HuH-7.5 (cell line): ENCODE data around the gene INTS3.
"Not testable (repeated sequence)": the region's sequence is repeated elsewhere in the genome, so short reads cannot be mapped to it uniquely, and the experiment has no call there.

ENCODE experiments used
- DNase-seq: peaks from one replicate; pipeline ENCODE4 v3.0.0; 2011; ENCODE audit warnings: low spot score

The INTS3 gene

DNA sequence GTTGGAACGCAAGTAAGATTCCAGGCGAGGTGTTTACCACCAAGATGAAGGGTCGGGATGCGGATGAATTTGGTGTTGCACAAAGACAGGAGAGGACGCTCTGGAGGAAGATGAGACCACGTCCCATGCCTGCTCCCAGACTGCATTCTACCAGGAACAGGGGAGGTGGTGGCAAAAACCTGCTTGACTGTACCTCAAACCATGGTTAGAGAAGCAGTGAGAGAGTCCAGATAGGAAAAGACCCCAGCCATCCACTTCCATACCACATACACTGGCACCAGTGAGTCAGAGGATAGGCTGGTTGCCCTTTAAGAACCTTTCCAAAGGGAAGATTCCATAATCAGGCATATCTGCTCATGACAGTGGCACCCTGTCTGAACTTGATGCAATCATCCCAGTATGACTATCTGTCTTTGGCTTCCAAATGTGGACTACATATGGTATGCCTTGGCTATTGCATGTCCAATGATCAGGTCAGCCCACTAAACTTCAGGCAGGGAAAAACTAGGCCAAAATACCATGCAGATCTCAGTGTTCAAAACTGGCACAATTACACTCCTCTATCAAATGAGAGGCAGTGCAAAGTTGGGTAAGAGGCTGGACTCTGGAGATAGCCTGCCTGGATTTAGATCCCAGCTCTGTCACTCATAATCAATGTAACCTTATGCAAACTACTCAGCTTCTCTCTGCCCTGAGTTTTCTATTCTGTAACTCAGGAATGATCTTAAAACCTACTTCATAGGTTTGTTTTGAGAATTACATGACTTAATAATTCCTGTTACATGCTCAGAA is 28.7 kb upstream of the INTS3 start:
- no peak for DNase-seq

DNA sequence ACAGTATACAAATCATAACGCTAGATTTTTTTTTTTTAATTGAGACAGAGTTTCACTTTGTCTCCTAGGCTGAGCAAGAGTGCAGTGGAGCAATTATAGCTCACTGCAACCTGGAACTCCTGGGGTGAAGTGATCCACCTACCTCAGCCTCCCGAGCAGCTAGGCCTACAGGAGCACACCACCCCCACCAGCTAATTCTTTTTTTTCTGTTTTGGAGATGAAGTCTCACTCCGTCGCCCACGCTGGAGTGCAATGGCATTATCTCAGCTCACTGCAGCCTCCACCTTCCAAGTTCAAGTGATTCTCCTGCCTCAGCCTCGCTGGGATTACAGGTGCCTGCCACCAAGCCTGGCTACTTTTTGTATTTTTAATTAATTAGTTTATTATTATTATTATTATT is 28.1 kb upstream of the INTS3 start:
- no peak for DNase-seq

GRCh38 chr1:153705484-153705883 is 22.4 kb upstream of the INTS3 start:
- DNase-seq = no peak

GRCh38 chr1:153711026-153711425 is 16.8 kb upstream of the INTS3 start:
- no peak for DNase-seq

DNA sequence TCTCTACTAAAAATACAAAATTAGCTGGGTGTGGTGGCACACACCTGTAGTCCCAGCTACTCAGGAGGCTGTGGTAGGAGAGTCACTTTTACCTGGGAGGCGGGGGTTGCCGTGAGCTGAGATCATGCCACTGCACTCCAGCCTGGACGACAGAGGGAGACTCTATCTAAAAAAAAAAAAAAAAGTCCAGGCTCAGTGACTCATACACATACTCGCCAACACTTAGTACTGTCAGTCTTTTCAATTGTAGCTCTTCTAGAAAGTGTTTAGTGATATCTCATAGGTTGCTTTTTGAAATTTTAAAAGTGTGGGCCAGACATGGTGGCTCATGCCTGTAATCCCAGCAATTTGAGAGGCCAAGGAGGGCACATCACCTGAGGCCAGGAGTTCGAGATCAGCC is 11.6 kb upstream of the INTS3 start:
- not testable (repeated sequence) for DNase-seq

GRCh38 chr1:153717330-153717729 is 10.5 kb upstream of the INTS3 start:
- DNase-seq = no peak

- DNase-seq = no peak
Observed at GRCh38 chr1:153723687-153724086, 4.2 kb upstream of the INTS3 start.

DNA sequence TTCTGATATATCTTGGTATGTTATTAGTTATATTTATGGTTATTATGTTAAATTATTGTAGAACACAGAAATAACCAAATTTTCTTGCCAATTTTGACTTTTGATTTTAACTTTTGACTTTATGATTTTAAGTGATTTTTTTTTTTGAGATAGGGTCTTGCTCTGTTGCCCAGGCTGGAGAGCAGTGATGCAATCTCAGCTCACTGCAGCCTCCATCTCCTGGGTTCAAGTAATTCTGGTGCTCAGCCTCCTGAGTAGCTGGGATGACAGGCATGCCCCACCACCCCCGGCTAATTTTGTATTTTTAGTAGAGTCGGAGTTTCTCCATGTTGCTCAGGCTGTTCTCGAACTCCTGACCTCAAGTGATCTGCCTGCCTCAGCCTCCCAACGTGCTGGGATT is 3.2 kb upstream of the INTS3 start:
- DNase-seq = not testable (repeated sequence)

DNA sequence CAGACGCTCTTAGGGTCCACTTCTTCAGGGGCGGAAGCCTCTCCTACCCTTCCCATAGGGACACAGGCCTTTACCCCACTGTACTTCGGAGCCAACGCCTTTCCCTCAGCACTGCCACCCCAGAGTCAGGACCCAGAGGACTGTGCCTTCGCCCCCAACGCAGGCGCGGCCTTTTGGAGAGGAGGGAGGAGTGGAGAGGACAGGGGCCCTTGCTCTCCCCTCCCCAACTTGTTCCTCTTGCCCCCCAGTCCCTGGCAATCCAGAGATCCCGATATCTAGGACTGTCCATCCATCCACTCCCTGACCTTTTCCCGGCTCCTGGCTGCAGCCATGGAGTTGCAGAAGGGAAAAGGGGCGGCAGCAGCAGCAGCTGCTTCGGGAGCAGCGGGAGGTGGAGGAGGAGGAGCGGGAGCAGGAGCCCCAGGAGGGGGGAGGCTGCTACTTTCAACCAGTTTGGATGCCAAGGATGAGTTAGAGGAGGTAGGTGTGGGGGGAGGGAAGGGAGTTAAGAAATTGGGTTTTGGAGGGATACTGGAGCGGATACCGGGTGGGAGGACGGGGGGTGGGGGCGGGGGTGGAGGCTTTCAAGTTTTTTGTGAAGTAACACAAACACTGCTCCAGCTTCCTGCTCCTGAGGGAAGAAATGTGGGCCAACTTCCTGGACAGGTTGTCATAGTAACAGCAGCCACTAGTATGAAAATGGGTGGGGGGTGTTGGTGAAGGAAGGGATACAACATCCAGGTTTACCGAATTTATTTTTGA is 636 bp downstream of the INTS3 start:
- peak; percentile 25 for DNase-seq

- no peak for DNase-seq
Observed at GRCh38 chr1:153730468-153730988, 2.7 kb downstream of the INTS3 start.

GRCh38 chr1:153733970-153734369 is 6.1 kb downstream of the INTS3 start:
- DNase-seq = no peak

DNA sequence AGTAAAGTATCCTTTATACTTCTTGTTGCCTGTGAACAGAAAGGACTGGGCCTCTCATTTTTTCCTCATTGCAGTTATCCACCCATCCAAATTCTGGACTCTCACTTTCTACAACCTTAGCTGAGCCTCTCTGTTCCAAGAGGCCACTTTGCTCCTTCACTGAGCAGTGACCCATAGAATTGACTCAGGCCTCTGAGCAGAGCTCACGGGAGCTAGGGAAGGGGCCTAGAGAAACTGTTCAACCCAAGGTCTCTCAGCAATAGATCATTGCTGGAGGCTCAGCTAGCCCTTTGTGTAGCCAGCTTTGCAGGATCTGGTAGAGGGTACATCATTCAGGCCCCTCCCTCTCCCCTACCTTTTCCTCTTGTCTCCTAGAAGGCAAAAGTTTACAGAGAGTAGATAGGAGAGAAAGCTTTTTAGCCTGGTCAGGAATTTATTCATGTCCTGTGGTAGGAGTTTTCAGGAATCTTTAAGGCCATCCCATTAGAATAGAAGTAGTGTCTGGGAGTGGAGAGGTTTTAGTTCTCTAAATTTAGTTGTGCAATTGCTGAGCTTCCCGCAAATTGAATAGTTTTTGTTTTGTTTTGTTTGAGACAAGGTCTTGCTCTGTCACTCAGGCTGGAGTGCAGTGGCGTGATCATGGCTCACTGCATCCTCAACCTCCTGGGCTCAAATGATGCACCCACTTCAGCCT is 6.7 kb downstream of the INTS3 start:
- no peak for DNase-seq

GRCh38 chr1:153735090-153735420 is 7.2 kb downstream of the INTS3 start:
- DNase-seq = no peak

GRCh38 chr1:153741986-153742385 is 14.1 kb downstream of the INTS3 start:
- DNase-seq = no peak

DNA sequence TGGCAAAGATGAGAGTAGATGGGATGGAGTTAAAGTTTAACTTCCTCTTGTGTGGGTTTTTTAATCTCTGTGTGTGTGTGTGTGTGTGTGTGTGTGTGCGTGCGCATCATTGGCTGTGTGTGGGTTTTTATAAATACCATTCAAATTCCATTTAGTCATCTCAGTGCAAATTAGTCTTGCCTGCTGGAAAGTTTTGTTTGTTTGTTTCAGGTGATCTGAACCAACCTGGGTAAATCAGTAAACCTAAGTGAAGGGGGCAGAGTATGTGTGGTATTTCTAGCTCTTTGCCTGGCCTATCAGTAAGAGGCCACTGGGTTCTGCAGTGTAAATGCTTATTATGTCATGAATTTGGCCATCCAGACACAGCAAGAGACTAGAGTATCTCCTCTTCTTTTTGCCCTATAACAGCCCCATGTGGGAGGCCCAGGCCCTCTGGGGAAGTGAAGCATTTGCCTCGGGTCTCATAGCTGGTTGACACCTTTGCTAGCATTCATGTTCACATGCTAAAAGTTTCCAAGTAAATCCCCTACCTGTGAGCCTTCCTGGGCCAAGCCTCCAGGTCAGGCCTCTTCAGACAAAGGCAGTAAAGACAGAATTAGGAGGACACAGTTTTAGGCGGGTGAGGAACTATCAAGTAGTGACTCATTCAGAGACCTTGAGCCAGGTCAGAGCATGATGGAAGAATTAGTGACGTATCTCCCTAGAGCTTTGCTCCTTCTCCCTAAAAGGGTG is 14.7 kb downstream of the INTS3 start:
- no peak for DNase-seq

DNA sequence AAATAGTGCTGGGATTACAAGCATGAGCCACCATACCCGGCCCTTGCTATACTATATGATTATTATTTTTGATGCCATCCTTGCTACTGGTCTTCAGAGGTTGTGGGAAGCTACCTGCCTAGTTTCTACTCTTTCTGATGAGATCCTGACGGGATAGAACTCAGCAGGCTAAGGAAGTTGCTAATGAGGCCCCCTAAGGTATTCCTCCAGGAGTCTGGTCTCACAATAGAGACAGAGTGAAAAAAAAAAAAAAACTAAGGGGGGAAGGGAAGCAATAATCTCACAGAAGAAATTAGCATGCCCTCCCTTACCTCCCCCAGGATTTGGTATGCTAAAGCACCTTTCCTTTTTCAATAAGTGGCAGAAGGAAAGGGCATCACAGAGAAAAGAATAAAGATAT is 17.6 kb downstream of the INTS3 start:
- DNase-seq = no peak

GRCh38 chr1:153746174-153746573 is 18.3 kb downstream of the INTS3 start:
- no peak for DNase-seq

GRCh38 chr1:153748903-153749302 is 21.1 kb downstream of the INTS3 start:
- DNase-seq = no peak

DNA sequence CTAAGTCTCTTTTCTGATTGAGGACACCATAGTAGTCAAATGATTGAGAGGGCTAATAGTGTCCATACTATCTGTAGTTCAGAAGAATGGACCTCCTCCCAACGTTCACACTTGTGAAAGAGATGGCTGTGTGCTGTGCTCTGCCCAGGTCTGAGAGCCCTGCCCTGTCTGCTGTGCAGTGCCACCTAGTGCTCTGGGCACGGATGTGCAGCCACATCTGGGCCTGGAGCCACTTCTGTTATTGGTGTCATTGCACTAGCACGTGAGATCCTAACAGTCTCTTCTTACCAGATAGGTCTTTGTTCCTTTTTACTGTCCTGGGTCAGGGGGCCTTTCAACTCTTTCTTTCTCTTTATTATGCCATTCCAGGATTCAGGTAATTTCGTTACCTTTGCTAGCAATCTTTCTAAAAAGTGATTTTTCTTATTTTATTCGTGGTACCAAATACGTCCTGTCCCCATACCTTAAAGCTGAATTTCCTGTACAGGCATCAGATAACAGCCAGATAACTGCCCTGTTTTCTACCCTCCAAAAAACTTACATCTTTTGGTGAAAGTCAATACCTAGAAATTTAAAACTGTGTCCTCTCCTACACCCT is 21.7 kb downstream of the INTS3 start:
- DNase-seq = peak; percentile 89

GRCh38 chr1:153750026-153750995 is 22.5 kb downstream of the INTS3 start:
- no peak for DNase-seq

GRCh38 chr1:153752072-153752471 is 24.2 kb downstream of the INTS3 start:
- DNase-seq = no peak
